ENCODE measurements around the gene ROBO2.

Gene ROBO2

GRCh38 chr3:77102951-77103769 is 63.3 kb downstream of the ROBO2 start:
- DNase-seq (ENCODE audit: low read depth), result peak; percentile 13

- no peak for DNase-seq (ENCODE audit: low read depth)
Measured at GRCh38 chr3:77122652-77123051, 82.8 kb downstream of the ROBO2 start.

- DNase-seq (ENCODE audit: low read depth), result no peak
Measured at GRCh38 chr3:77125966-77126365, 86.1 kb downstream of the ROBO2 start.

- DNase-seq (ENCODE audit: low read depth), result no peak
Measured at GRCh38 chr3:77134769-77135168, 94.9 kb downstream of the ROBO2 start.

- DNase-seq (ENCODE audit: low read depth), result no peak
Measured at GRCh38 chr3:77137559-77137958, 97.7 kb downstream of the ROBO2 start.

GRCh38 chr3:77139624-77140023 is 99.7 kb downstream of the ROBO2 start:
- DNase-seq (ENCODE audit: low read depth), result no peak

GRCh38 chr3:77141423-77141822 is 101.5 kb downstream of the ROBO2 start:
- DNase-seq (ENCODE audit: low read depth), result no peak

- no peak for DNase-seq (ENCODE audit: low read depth)
Measured at GRCh38 chr3:77142578-77142977, 102.7 kb downstream of the ROBO2 start.

- no peak for DNase-seq (ENCODE audit: low read depth)
Measured at GRCh38 chr3:77146004-77146403, 106.1 kb downstream of the ROBO2 start.

- no peak for DNase-seq (ENCODE audit: low read depth)
Measured at GRCh38 chr3:77147836-77148578, 108.1 kb downstream of the ROBO2 start.

- DNase-seq (ENCODE audit: low read depth), result no peak
Measured at GRCh38 chr3:77149382-77149781, 109.5 kb downstream of the ROBO2 start.

- DNase-seq (ENCODE audit: low read depth), result no peak
Measured at GRCh38 chr3:77150028-77150427, 110.1 kb downstream of the ROBO2 start.

GRCh38 chr3:77150759-77151158 is 110.9 kb downstream of the ROBO2 start:
- no peak for DNase-seq (ENCODE audit: low read depth)

- DNase-seq (ENCODE audit: low read depth), result no peak
Measured at GRCh38 chr3:77158730-77159581, 119.1 kb downstream of the ROBO2 start.

GRCh38 chr3:77160931-77161497 is 121.1 kb downstream of the ROBO2 start:
- DNase-seq (ENCODE audit: low read depth), result no peak

GRCh38 chr3:77169823-77170222 is 129.9 kb downstream of the ROBO2 start:
- DNase-seq (ENCODE audit: low read depth), result no peak

- no peak for DNase-seq (ENCODE audit: low read depth)
Measured at GRCh38 chr3:77171026-77171425, 131.1 kb downstream of the ROBO2 start.

GRCh38 chr3:77179762-77180161 is 139.9 kb downstream of the ROBO2 start:
- DNase-seq (ENCODE audit: low read depth), result no peak

GRCh38 chr3:77182341-77182740 is 142.4 kb downstream of the ROBO2 start:
- no peak for DNase-seq (ENCODE audit: low read depth)

- no peak for DNase-seq (ENCODE audit: low read depth)
Measured at GRCh38 chr3:77186319-77186718, 146.4 kb downstream of the ROBO2 start.

- peak; percentile 43 for DNase-seq (ENCODE audit: low read depth)
Measured at GRCh38 chr3:77186728-77187127, 146.8 kb downstream of the ROBO2 start.

- DNase-seq (ENCODE audit: low read depth), result no peak
Measured at GRCh38 chr3:77188210-77188609, 148.3 kb downstream of the ROBO2 start.

Measured in fibroblast of gingiva (primary cell).